ENCODE data around the gene MED25. TPM values are rescaled to one million over a fixed set of nuclear protein-coding genes. Genes with fewer than 3 reads are reported as not detected.
A peak's percentile ranks its signal among the peaks of the same experiment; 100 is the strongest.

The MED25 gene
- total and polyA plus RNA-seq, 2 donors, result 7.6 to 48.0 TPM

DNA sequence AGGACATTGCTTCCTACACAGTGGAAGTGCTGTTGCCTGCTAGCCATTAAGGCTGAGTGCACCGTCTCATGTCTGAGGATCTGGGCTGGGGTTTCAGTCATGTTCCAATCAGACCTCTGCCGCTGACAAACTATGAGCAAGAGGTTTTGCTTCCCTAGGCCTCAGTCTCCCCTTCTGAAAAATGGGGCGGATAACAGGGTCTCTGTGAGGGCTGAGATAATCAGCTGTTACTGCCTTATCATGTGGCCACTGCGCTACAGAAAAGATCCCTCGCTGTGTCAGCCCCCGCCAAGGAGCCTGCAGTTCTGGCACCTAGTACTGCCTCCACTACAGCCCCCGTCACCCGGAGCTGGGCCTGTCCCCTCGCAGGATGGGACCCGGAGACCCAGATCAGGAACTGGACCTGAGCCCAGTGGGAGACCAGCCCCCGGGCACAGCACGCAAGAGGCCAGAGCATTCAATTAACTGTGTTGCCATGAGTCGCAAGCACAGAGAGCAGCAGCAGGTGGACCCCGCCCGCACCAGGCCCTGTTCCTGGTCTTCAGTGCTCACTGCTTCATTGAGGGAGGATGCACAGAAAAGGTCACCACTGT, 52.3 kb downstream of the MED25 start:
- peak overlapping the region; percentile 93 for H3K27ac ChIP-seq (ENCODE audit: low read depth in 1 of 2, low read length in 1 of 2)
- H3K36me3 ChIP-seq (ENCODE audit: control insufficient read depth in 2 of 2, insufficient read depth in 2 of 2, low read length in 1 of 2), result peaks cover 7 to 14% of the 10 kb centered on the region in 2 donors
- H3K4me1 ChIP-seq (ENCODE audit: control insufficient read depth in 2 of 2, insufficient read depth in 2 of 2, low read length in 2 of 2), result peaks cover 28 to 54% of the 10 kb centered on the region in 2 donors
- no peaks in the 10 kb centered on the region for H3K27me3 ChIP-seq (ENCODE audit: control insufficient read depth in 2 of 2, insufficient read depth in 1 of 2, low read length in 1 of 2)
- peaks cover 0 to 4% of the 10 kb centered on the region in 2 donors for H3K9me3 ChIP-seq (ENCODE audit: control insufficient read depth in 2 of 2, insufficient read depth in 1 of 2, low read length in 1 of 2)
- no peak for DNase-seq (ENCODE audit: low read depth in 6 of 9, low spot score in 9 of 9)
- H3K4me3 ChIP-seq (ENCODE audit: low read length in 2 of 2), result peak overlapping the region; percentile 57 to 68
- 95% methylated on average over 15 of the region's 15 CpGs for WGBS

DNA sequence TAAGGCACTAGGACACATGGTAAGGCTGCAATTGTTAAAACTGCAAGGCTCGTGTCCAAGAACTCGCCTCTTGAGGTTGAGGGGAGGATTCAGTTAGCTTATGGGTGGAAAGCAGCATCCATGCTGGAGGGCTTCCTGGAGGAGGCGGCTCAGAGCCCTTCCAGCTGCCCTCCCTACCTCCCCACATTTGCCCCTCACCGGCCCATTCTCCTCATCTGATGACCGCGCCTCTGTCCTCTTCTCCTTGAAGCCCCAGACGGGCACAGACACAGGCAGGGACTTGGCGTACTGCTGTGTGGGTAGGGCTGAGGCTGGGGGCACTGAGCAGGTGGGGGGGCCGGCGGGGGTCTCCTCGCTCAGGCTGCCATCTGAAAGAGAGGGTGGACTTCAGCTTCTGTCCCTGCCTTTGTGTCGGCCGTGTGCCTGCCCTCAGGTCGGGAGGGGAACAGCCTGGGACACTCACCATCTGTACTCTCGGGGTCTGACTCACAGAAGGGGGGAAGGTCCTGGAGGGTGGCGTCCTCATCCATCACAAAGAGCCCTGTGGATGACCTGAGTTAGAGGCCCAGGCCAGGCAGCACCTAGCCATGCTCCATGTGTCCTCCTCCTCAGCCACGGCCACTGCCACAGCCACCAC, 53.4 kb downstream of the MED25 start:
- H3K9me3 ChIP-seq (ENCODE audit: control insufficient read depth in 2 of 2, insufficient read depth in 1 of 2, low read length in 1 of 2), result peaks cover 0 to 4% of the 10 kb centered on the region in 2 donors
- no peak for DNase-seq (ENCODE audit: low read depth in 6 of 9, low spot score in 9 of 9)
- no peak overlapping the region for H3K4me3 ChIP-seq (ENCODE audit: low read length in 2 of 2)
- no peak overlapping the region for H3K27ac ChIP-seq (ENCODE audit: low read depth in 1 of 2, low read length in 1 of 2)
- no peaks in the 10 kb centered on the region for H3K27me3 ChIP-seq (ENCODE audit: control insufficient read depth in 2 of 2, insufficient read depth in 1 of 2, low read length in 1 of 2)
- WGBS, result 98% methylated on average over 17 of the region's 17 CpGs
- H3K36me3 ChIP-seq (ENCODE audit: control insufficient read depth in 2 of 2, insufficient read depth in 2 of 2, low read length in 1 of 2), result peaks cover 7 to 14% of the 10 kb centered on the region in 2 donors
- peaks cover 21 to 50% of the 10 kb centered on the region in 2 donors for H3K4me1 ChIP-seq (ENCODE audit: control insufficient read depth in 2 of 2, insufficient read depth in 2 of 2, low read length in 2 of 2)

- no peak for DNase-seq (ENCODE audit: low read depth in 6 of 9, low spot score in 9 of 9)
- Histone ChIP-seq H3K36me3 (ENCODE audit: control insufficient read depth in 2 of 2, insufficient read depth in 2 of 2, low read length in 1 of 2) (peaks cover 7 to 14% of the 10 kb centered on the region in 2 donors), H3K9me3 (ENCODE audit: control insufficient read depth in 2 of 2, insufficient read depth in 1 of 2, low read length in 1 of 2) (peaks cover 0 to 4% of the 10 kb centered on the region in 2 donors), H3K4me3 (ENCODE audit: low read length in 2 of 2) (no peak overlapping the region), H3K27me3 (ENCODE audit: control insufficient read depth in 2 of 2, insufficient read depth in 1 of 2, low read length in 1 of 2) (no peaks in the 10 kb centered on the region), H3K4me1 (ENCODE audit: control insufficient read depth in 2 of 2, insufficient read depth in 2 of 2, low read length in 2 of 2) (peaks cover 18 to 48% of the 10 kb centered on the region in 2 donors), H3K27ac (ENCODE audit: low read depth in 1 of 2, low read length in 1 of 2) (no peak overlapping the region)
- 97% methylated on average over 27 of the region's 27 CpGs for WGBS
Observed at GRCh38 chr19:49872245-49873128, 54.4 kb downstream of the MED25 start.

DNA sequence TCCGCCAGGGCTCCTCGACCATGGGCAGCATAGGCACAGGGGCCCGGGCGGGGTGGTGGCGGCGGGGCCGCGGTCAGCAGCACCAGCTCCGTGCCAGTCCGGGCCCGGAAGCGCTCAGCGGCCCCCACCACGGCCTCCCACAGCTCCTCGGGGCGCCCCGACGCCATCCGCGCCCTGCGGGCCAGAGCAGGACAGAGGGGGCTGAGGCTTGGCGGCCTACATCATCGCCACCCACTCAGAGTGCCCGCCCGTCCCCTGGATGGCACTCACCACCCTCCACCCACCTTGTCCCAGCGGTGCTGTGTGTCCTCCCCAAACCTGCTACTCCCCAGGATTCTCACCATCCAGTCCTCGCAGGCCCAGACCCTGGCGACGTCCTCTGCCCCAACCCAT, 55.0 kb downstream of the MED25 start:
- peaks cover 0 to 6% of the 10 kb centered on the region in 2 donors for H3K9me3 ChIP-seq (ENCODE audit: control insufficient read depth in 2 of 2, insufficient read depth in 1 of 2, low read length in 1 of 2)
- peaks cover 7 to 14% of the 10 kb centered on the region in 2 donors for H3K36me3 ChIP-seq (ENCODE audit: control insufficient read depth in 2 of 2, insufficient read depth in 2 of 2, low read length in 1 of 2)
- DNase-seq (ENCODE audit: low read depth in 6 of 9, low spot score in 9 of 9), result no peak
- H3K4me1 ChIP-seq (ENCODE audit: control insufficient read depth in 2 of 2, insufficient read depth in 2 of 2, low read length in 2 of 2), result peaks cover 19 to 44% of the 10 kb centered on the region in 2 donors
- 98% methylated on average over 29 of the region's 29 CpGs for WGBS
- peak overlapping the region in 1 of 2 donors; percentile 9 for H3K27ac ChIP-seq (ENCODE audit: low read depth in 1 of 2, low read length in 1 of 2)
- H3K4me3 ChIP-seq (ENCODE audit: low read length in 2 of 2), result no peak overlapping the region
- no peaks in the 10 kb centered on the region for H3K27me3 ChIP-seq (ENCODE audit: control insufficient read depth in 2 of 2, insufficient read depth in 1 of 2, low read length in 1 of 2)

DNA sequence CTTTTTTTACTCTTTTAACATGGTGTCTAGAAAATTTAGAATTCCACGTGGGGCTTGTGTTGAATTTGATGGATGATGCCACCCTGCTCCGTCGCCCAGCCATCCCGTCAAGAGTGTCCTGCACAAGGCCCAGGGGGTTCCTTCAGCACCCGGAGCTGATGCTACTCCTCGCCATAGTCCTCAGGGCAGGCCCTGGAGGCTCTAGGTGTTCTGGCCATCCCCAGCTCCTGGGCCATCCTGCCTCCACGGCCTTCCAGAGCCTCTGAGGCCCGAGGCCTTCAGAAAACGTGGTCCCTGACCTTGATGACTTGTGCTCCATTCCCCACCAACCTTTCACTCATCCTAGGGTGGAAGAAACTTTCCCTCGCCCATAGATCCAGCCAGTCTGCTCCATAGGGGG, 55.7 kb downstream of the MED25 start:
- Histone ChIP-seq H3K4me1 (ENCODE audit: control insufficient read depth in 2 of 2, insufficient read depth in 2 of 2, low read length in 2 of 2) (peaks cover 16 to 44% of the 10 kb centered on the region in 2 donors), H3K36me3 (ENCODE audit: control insufficient read depth in 2 of 2, insufficient read depth in 2 of 2, low read length in 1 of 2) (peaks cover 7 to 14% of the 10 kb centered on the region in 2 donors), H3K27ac (ENCODE audit: low read depth in 1 of 2, low read length in 1 of 2) (no peak overlapping the region), H3K9me3 (ENCODE audit: control insufficient read depth in 2 of 2, insufficient read depth in 1 of 2, low read length in 1 of 2) (peaks cover 0 to 5% of the 10 kb centered on the region in 2 donors), H3K27me3 (ENCODE audit: control insufficient read depth in 2 of 2, insufficient read depth in 1 of 2, low read length in 1 of 2) (no peaks in the 10 kb centered on the region), H3K4me3 (ENCODE audit: low read length in 2 of 2) (no peak overlapping the region)
- DNase-seq (ENCODE audit: low read depth in 6 of 9, low spot score in 9 of 9), result no peak
- WGBS, result 96% methylated on average over 10 of the region's 10 CpGs

- H3K36me3 ChIP-seq (ENCODE audit: control insufficient read depth in 2 of 2, insufficient read depth in 2 of 2, low read length in 1 of 2), result peaks cover 7 to 20% of the 10 kb centered on the region in 2 donors
- H3K27me3 ChIP-seq (ENCODE audit: control insufficient read depth in 2 of 2, insufficient read depth in 1 of 2, low read length in 1 of 2), result no peaks in the 10 kb centered on the region
- peaks cover 0 to 5% of the 10 kb centered on the region in 2 donors for H3K9me3 ChIP-seq (ENCODE audit: control insufficient read depth in 2 of 2, insufficient read depth in 1 of 2, low read length in 1 of 2)
- WGBS, result 97% methylated on average over 11 of the region's 11 CpGs
- DNase-seq (ENCODE audit: low read depth in 6 of 9, low spot score in 9 of 9), result no peak
- H3K27ac ChIP-seq (ENCODE audit: low read depth in 1 of 2, low read length in 1 of 2), result no peak overlapping the region
- peaks cover 12 to 43% of the 10 kb centered on the region in 2 donors for H3K4me1 ChIP-seq (ENCODE audit: control insufficient read depth in 2 of 2, insufficient read depth in 2 of 2, low read length in 2 of 2)
- no peak overlapping the region for H3K4me3 ChIP-seq (ENCODE audit: low read length in 2 of 2)
Observed at GRCh38 chr19:49874503-49875157, 56.5 kb downstream of the MED25 start.

GRCh38 chr19:49875177-49875576, 57.1 kb downstream of the MED25 start:
- no peak for DNase-seq (ENCODE audit: low read depth in 6 of 9, low spot score in 9 of 9)
- Histone ChIP-seq H3K9me3 (ENCODE audit: control insufficient read depth in 2 of 2, insufficient read depth in 1 of 2, low read length in 1 of 2) (peaks cover 0 to 5% of the 10 kb centered on the region in 2 donors), H3K27me3 (ENCODE audit: control insufficient read depth in 2 of 2, insufficient read depth in 1 of 2, low read length in 1 of 2) (no peaks in the 10 kb centered on the region), H3K27ac (ENCODE audit: low read depth in 1 of 2, low read length in 1 of 2) (peak overlapping the region in 1 of 2 donors; percentile 100), H3K4me3 (ENCODE audit: low read length in 2 of 2) (peak overlapping the region in 1 of 2 donors; percentile 74), H3K36me3 (ENCODE audit: control insufficient read depth in 2 of 2, insufficient read depth in 2 of 2, low read length in 1 of 2) (peaks cover 9 to 25% of the 10 kb centered on the region in 2 donors), H3K4me1 (ENCODE audit: control insufficient read depth in 2 of 2, insufficient read depth in 2 of 2, low read length in 2 of 2) (peaks cover 9 to 40% of the 10 kb centered on the region in 2 donors)
- WGBS, result 96% methylated on average over 4 of the region's 4 CpGs

DNA sequence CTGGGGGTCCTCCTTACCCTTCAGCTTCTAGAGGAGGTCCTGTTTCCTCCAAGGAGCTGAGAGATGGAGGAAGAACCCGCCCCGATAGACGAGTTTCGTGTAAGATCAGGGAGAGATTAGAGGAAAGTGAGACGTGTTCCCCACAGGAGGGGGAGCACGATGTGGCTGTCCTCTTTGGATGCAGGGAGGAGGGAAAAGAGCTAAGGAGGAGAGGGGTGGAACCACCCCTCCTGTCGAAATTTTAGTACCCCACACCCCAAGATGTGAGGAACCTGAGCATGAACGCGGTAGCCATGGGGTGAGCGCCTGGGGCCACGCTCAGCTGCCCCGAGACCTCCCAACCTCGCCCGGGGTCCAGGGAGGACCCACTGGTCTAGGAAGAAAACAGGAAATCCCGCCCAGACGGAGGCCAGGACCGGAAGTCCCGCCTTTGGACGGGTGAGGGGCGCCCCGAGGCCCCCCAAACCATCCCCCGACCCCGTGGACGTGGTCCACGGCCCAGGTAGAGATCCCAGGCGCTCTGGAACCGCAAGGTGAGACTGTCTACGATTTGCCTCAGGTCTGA, 57.9 kb downstream of the MED25 start:
- under 1% methylated on average over 28 of the region's 28 CpGs for WGBS
- peaks cover 15 to 32% of the 10 kb centered on the region in 2 donors for H3K36me3 ChIP-seq (ENCODE audit: control insufficient read depth in 2 of 2, insufficient read depth in 2 of 2, low read length in 1 of 2)
- peaks cover 4 to 32% of the 10 kb centered on the region in 2 donors for H3K4me1 ChIP-seq (ENCODE audit: control insufficient read depth in 2 of 2, insufficient read depth in 2 of 2, low read length in 2 of 2)
- H3K9me3 ChIP-seq (ENCODE audit: control insufficient read depth in 2 of 2, insufficient read depth in 1 of 2, low read length in 1 of 2), result peaks cover 0 to 5% of the 10 kb centered on the region in 2 donors
- peak in 3 of 9 donors; percentile 66 to 82 (median 72) for DNase-seq (ENCODE audit: low read depth in 6 of 9, low spot score in 9 of 9)
- no peaks in the 10 kb centered on the region for H3K27me3 ChIP-seq (ENCODE audit: control insufficient read depth in 2 of 2, insufficient read depth in 1 of 2, low read length in 1 of 2)
- H3K27ac ChIP-seq (ENCODE audit: low read depth in 1 of 2, low read length in 1 of 2), result peak overlapping the region; percentile 97 to 100
- H3K4me3 ChIP-seq (ENCODE audit: low read length in 2 of 2), result peak overlapping the region; percentile 74 to 89
